ENCODE data around the gene UNC50. TPM values are rescaled to one million over a fixed set of nuclear protein-coding genes. Genes with fewer than 3 reads are reported as not detected.

UNC50 gene
- polyA plus RNA-seq, 1 donor from 2014 or later = 111 TPM

- H3K27me3 ChIP-seq (ENCODE audit: insufficient read depth, low read depth, low read length) = no peaks in the 10 kb centered on the region
- no peak overlapping the region for H3K27ac ChIP-seq (ENCODE audit: low read length)
- H4K20me1 ChIP-seq (ENCODE audit: insufficient read depth) = no peaks in the 10 kb centered on the region
- TF ChIP-seq CTCF (IDR thresholded peaks at IDR 0.05; ENCODE audit: poor library complexity, severe bottlenecking) = no peak
- H3K4me3 ChIP-seq (ENCODE audit: low read length) = no peak overlapping the region
- H3K36me3 ChIP-seq (ENCODE audit: insufficient read depth, low read length) = peaks cover 4% of the 10 kb centered on the region
- no peaks in the 10 kb centered on the region for H3F3A ChIP-seq (ENCODE audit: insufficient read depth, low read length, poor library complexity, severe bottlenecking)
- H3K4me2 ChIP-seq (ENCODE audit: low read length) = no peak overlapping the region
- H3K9me3 ChIP-seq (ENCODE audit: low read length) = no peaks in the 10 kb centered on the region
- H3K79me2 ChIP-seq (replicated peaks; ENCODE audit: insufficient read depth, low read length) = no peaks in the 10 kb centered on the region
- H3K9me2 ChIP-seq (ENCODE audit: insufficient read depth, low read length) = no peaks in the 10 kb centered on the region
- H2AFZ ChIP-seq (ENCODE audit: low read depth, low read length) = no peak overlapping the region
- H3K9ac ChIP-seq (ENCODE audit: low read length) = no peak overlapping the region
Measured at GRCh38 chr2:98571796-98572195, 36.6 kb upstream of the UNC50 start.

- Histone ChIP-seq H3K9me3 (ENCODE audit: low read length) (no peaks in the 10 kb centered on the region), H3K27ac (ENCODE audit: low read length) (no peak overlapping the region), H3F3A (ENCODE audit: insufficient read depth, low read length, poor library complexity, severe bottlenecking) (no peaks in the 10 kb centered on the region), H4K20me1 (ENCODE audit: insufficient read depth) (no peaks in the 10 kb centered on the region), H3K4me2 (ENCODE audit: low read length) (no peak overlapping the region), H3K27me3 (ENCODE audit: insufficient read depth, low read depth, low read length) (no peaks in the 10 kb centered on the region), H3K9me2 (ENCODE audit: insufficient read depth, low read length) (no peaks in the 10 kb centered on the region), H3K79me2 (replicated peaks; ENCODE audit: insufficient read depth, low read length) (no peaks in the 10 kb centered on the region), H2AFZ (ENCODE audit: low read depth, low read length) (no peak overlapping the region), H3K9ac (ENCODE audit: low read length) (no peak overlapping the region), H3K4me3 (ENCODE audit: low read length) (no peak overlapping the region), H3K36me3 (ENCODE audit: insufficient read depth, low read length) (peaks cover 4% of the 10 kb centered on the region)
- TF ChIP-seq POLR2AphosphoS5 (IDR thresholded peaks at IDR 0.05) (no peak), REST (IDR thresholded peaks at IDR 0.05; ENCODE audit: borderline replicate concordance) (no peak), MXI1 (conservative IDR thresholded peaks at IDR 0.05; ENCODE audit: poor library complexity, severe bottlenecking) (no peak), EP300 (conservative IDR thresholded peaks at IDR 0.05; ENCODE audit: poor library complexity, severe bottlenecking) (no peak), TAF1 (IDR thresholded peaks at IDR 0.05; ENCODE audit: low read depth) (no peak), EZH2 (IDR thresholded peaks at IDR 0.05; ENCODE audit: borderline replicate concordance, insufficient read depth, low read length, poor library complexity, severe bottlenecking) (no peak), SMC3 (conservative IDR thresholded peaks at IDR 0.05; ENCODE audit: poor library complexity) (no peak), CTCF (IDR thresholded peaks at IDR 0.05; ENCODE audit: poor library complexity, severe bottlenecking) (no peak), RAD21 (conservative IDR thresholded peaks at IDR 0.05) (no peak)
Measured at GRCh38 chr2:98572211-98572610, 36.2 kb upstream of the UNC50 start.

Measured in neural cell (in vitro differentiated cells).